ENCODE measurements around the gene EEA1. TPM values are rescaled to one million over a fixed set of nuclear protein-coding genes. Genes with fewer than 3 reads are reported as not detected.

EEA1 gene
- total RNA-seq, 2 experiments from 2014 or later = 10.5 to 11.1 TPM

GRCh38 chr12:92912052-92912451 is 17.0 kb downstream of the EEA1 start:
- no peaks in the 10 kb centered on the region for H3K27me3 Mint-ChIP-seq
- peaks cover 7% of the 10 kb centered on the region for H3K4me1 ChIP-seq (ENCODE audit: insufficient read depth, low read length)
- intact Hi-C loops (cut with DNase I, micrococcal nuclease) = no loop called here
- ChIA-PET POLR2A (interaction anchor here (1.8 kb wide), 1 partner anchor 17 kb away, joined by 9 read pairs; the partner anchor contains the start of gene EEA1), CTCF (no interaction called here)
- H3K4me1 Mint-ChIP-seq (ENCODE audit: low read depth) = peaks cover 50% of the 10 kb centered on the region
- H3K36me3 Mint-ChIP-seq (ENCODE audit: low read depth) = peaks cover 5% of the 10 kb centered on the region
- no peaks in the 10 kb centered on the region for H3K9me3 Mint-ChIP-seq
- ATAC-seq (ENCODE audit: poor library complexity) (peak; percentile 32), DNase-seq (peak in 3 of 14 experiments; percentile 18 to 57 (median 40))
- no peaks in the 10 kb centered on the region for H3K36me3 ChIP-seq (ENCODE audit: insufficient read depth, low read length)
- H3K9me3 ChIP-seq (ENCODE audit: control insufficient read depth in 1 of 2, insufficient read depth in 1 of 2, low read length in 2 of 2) = peaks cover 0 to 8% of the 10 kb centered on the region in 2 experiments
- H3K4me3 Mint-ChIP-seq = peak overlapping the region; percentile 21
- no peak overlapping the region for H3K4me3 ChIP-seq (ENCODE audit: low read length)
- peak overlapping the region; percentile 79 for H3K27ac Mint-ChIP-seq
- peak overlapping the region; percentile 11 to 30 for H3K27ac ChIP-seq (ENCODE audit: low read depth in 1 of 2, low read length in 2 of 2)
- TF ChIP-seq CTCF (IDR thresholded peaks at IDR 0.05) = no peak
- no peaks in the 10 kb centered on the region for H3K27me3 ChIP-seq (ENCODE audit: control insufficient read depth in 1 of 2, insufficient read depth in 2 of 2, low read length in 2 of 2)

GRCh38 chr12:92911339-92911738 is 17.8 kb downstream of the EEA1 start:
- DNase-seq (no peak), ATAC-seq (ENCODE audit: poor library complexity) (no peak)
- H3K27ac ChIP-seq (ENCODE audit: low read depth in 1 of 2, low read length in 2 of 2) = peak overlapping the region in 1 of 2 donors; percentile 11
- Mint-ChIP-seq H3K9me3 (no peaks in the 10 kb centered on the region), H3K4me3 (no peak overlapping the region), H3K27me3 (no peaks in the 10 kb centered on the region), H3K36me3 (ENCODE audit: low read depth) (peaks cover 5% of the 10 kb centered on the region), H3K27ac (peak overlapping the region; percentile 79), H3K4me1 (ENCODE audit: low read depth) (peaks cover 55% of the 10 kb centered on the region)
- H3K4me1 ChIP-seq (ENCODE audit: insufficient read depth, low read length) = peaks cover 8% of the 10 kb centered on the region
- H3K27me3 ChIP-seq (ENCODE audit: control insufficient read depth in 1 of 2, insufficient read depth in 2 of 2, low read length in 2 of 2) = no peaks in the 10 kb centered on the region
- H3K9me3 ChIP-seq (ENCODE audit: control insufficient read depth in 1 of 2, insufficient read depth in 1 of 2, low read length in 2 of 2) = peaks cover 0 to 8% of the 10 kb centered on the region in 2 experiments
- POLR2A ChIA-PET = interaction anchor here (1.8 kb wide), 1 partner anchor 17 kb away, joined by 9 read pairs; the partner anchor contains the start of gene EEA1
- no peak for TF ChIP-seq CTCF (IDR thresholded peaks at IDR 0.05)
- no peak overlapping the region for H3K4me3 ChIP-seq (ENCODE audit: low read length)
- intact Hi-C loops (cut with DNase I, micrococcal nuclease) = no loop called here
- H3K36me3 ChIP-seq (ENCODE audit: insufficient read depth, low read length) = no peaks in the 10 kb centered on the region
- CTCF ChIA-PET = interaction anchor here (2.4 kb wide), 1 partner anchor 16 kb away, joined by 9 read pairs; no protein-coding TSS in a partner anchor

DNA sequence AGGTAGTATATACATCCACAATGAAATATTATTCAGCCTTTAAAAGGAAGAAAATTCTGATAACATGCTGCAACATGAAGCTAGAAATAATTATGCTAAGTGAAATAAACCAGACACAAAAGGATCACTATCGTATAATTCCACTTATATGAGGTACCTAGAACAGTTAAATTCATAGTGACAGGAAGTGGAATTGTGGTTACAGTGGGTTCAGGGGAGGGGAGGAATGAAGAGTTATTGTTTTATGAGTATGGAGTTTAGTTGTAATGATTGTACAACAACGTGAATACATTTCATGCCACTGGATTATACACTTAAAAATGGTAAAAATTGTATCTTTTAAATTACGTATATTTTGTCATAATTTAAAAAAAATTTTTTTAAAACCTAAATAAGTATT is 21.0 kb downstream of the EEA1 start:
- H3K4me3 Mint-ChIP-seq = peak overlapping the region; percentile 2
- ATAC-seq (ENCODE audit: poor library complexity) (peak; percentile 86), DNase-seq (peak in 5 of 14 experiments; percentile 13 to 69 (median 54))
- no peaks in the 10 kb centered on the region for H3K27me3 ChIP-seq (ENCODE audit: control insufficient read depth in 1 of 2, insufficient read depth in 2 of 2, low read length in 2 of 2)
- intact Hi-C loops (cut with DNase I, micrococcal nuclease) = loop anchor here in 1 of 2 experiments (2.0 kb wide), 1 partner anchor 19 kb away; no protein-coding TSS in a partner anchor
- no peak for TF ChIP-seq CTCF (IDR thresholded peaks at IDR 0.05)
- H3K36me3 ChIP-seq (ENCODE audit: insufficient read depth, low read length) = no peaks in the 10 kb centered on the region
- H3K27me3 Mint-ChIP-seq = no peaks in the 10 kb centered on the region
- H3K9me3 Mint-ChIP-seq = no peaks in the 10 kb centered on the region
- H3K4me3 ChIP-seq (ENCODE audit: low read length) = no peak overlapping the region
- CTCF ChIA-PET = interaction anchor here (0.7 to 2.2 kb wide), 4 partner anchors 19 to 31 kb away, joined by 3 to 7 read pairs (median 5); no protein-coding TSS in a partner anchor
- H3K4me1 Mint-ChIP-seq (ENCODE audit: low read depth) = peaks cover 61% of the 10 kb centered on the region
- POLR2A ChIA-PET = interaction anchor here (1.0 to 6.4 kb wide), 2 partner anchors 19 to 23 kb away, joined by 3 to 84 read pairs; partner anchors contain the start of gene EEA1
- H3K27ac Mint-ChIP-seq = peak overlapping the region; percentile 84
- peaks cover 18% of the 10 kb centered on the region for H3K4me1 ChIP-seq (ENCODE audit: insufficient read depth, low read length)
- H3K36me3 Mint-ChIP-seq (ENCODE audit: low read depth) = peaks cover 8% of the 10 kb centered on the region
- peaks cover 0 to 8% of the 10 kb centered on the region in 2 experiments for H3K9me3 ChIP-seq (ENCODE audit: control insufficient read depth in 1 of 2, insufficient read depth in 1 of 2, low read length in 2 of 2)
- H3K27ac ChIP-seq (ENCODE audit: low read depth in 1 of 2, low read length in 2 of 2) = no peak overlapping the region
